A549 (cell line): ENCODE data around the gene TNNC1.

Experiments used
- CTCF ChIP-seq: fragments of >200 bp; sonication (Bioruptor Twin); formaldehyde crosslinking; IDR thresholded peaks from 3 replicates; pipeline ENCODE4 v1.5.1; 2016
- ELK1 ChIP-seq: fragments of 150-350 bp; IDR thresholded peaks from 2 replicates; pipeline ENCODE4 v1.6.1; 2014; ENCODE audit warnings: low read depth, mild to moderate bottlenecking, low read length
- HMGXB4 ChIP-seq: fragments of 250-450 bp; sonication (Bioruptor Pico); IDR thresholded peaks from 2 replicates; pipeline ENCODE4 v1.5.0; 2021; ENCODE audit warnings: mild to moderate bottlenecking, moderate library complexity, borderline replicate concordance
- MAFK ChIP-seq: fragments of 450-650 bp; IDR thresholded peaks from 2 replicates; pipeline ENCODE4 v1.6.1; 2014; ENCODE audit not compliant: partially characterized antibody
- POLR2A ChIP-seq: IDR thresholded peaks from 2 replicates; pipeline ENCODE4 v1.6.1; 2012; ENCODE audit warnings: mild to moderate bottlenecking, low read length
- RAD21 ChIP-seq, 2 experiments: fragments of >200 bp in 1 of 2; sonication (Bioruptor Twin) in 1 of 2; formaldehyde crosslinking in 1 of 2; IDR thresholded peaks in 1 of 2; conservative IDR thresholded peaks in 1 of 2; 2 replicates in 1 of 2; 3 replicates in 1 of 2; pipeline ENCODE4 v1.6.1; 2012 to 2018; ENCODE audit warnings: inconsistent platforms in 1 of 2
- SMC3 ChIP-seq: fragments of >200 bp; sonication (Bioruptor Twin); formaldehyde crosslinking; IDR thresholded peaks from 3 replicates; pipeline ENCODE4 v1.6.1; 2018; ENCODE audit warnings: inconsistent platforms

- no peak for TF ChIP-seq POLR2A
- TF ChIP-seq HMGXB4 (CRISPR knock-in tag): no peak
- TF ChIP-seq RAD21 (conservative IDR thresholded peaks at IDR 0.05 in 1 of 2, IDR thresholded peaks at IDR 0.05 in 1 of 2): no peak
- TF ChIP-seq MAFK: no peak
- TF ChIP-seq CTCF: no peak
- no peak for TF ChIP-seq ELK1
- no peak for TF ChIP-seq SMC3
Observed at GRCh38 chr3:52458031-52458760, 4.4 kb upstream of the TNNC1 start.
